ENCODE measurements around the gene SMARCA5.
"Not testable (repeated sequence)": the region's sequence is repeated elsewhere in the genome, so short reads cannot be mapped to it uniquely, and the experiment has no call there.

The SMARCA5 gene

DNA sequence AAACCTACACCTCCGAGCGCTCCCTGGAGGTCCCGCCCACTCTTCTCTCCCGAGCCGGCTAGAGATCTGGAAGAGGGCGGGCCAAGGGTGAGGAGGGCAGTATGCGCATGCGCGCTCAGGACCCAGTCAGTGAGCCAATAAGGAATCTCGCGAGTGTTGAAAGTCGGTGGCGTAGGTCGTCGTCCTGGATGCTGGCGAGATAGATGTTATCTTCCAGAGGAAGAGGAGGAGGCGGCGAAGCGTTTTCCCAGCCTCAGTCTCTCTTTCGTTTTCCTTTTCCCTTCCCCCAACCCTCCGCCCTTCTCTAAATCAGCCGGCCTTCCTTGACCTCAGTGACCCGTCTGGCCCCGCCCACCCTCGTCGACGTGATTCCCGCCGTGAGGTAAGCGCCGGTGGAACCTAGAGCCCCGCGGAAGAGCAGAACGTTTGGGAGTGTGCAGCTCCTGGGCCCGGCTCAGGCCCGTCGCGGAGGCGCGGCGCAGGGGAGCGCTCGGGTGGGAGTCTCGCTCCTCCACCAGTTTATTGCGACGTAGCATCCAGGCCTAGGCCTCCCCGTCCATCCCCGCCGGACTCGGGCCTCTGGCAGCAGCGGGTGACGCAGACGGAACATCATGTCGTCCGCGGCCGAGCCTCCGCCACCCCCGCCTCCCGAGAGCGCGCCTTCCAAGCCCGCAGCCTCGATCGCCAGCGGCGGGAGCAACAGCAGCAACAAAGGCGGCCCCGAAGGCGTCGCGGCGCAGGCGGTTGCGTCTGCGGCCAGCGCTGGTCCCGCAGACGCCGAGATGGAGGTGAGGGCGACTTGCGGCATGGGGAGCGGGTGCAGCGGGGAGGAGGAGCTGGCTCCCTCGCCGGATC is at the start of gene SMARCA5:
Gene SMARCA5, plus strand, starts transcription at position 389 of the 855 bp plus-strand sequence. Its CDS starts 223 bp downstream, at position 612.
- DNase-seq, result peak; percentile 79

GRCh38 chr4:143473334-143474126 is 40.0 kb upstream of the SMARCA5 start:
- DNase-seq, result no peak

GRCh38 chr4:143477487-143477886 is 36.0 kb upstream of the SMARCA5 start:
- no peak for DNase-seq

DNA sequence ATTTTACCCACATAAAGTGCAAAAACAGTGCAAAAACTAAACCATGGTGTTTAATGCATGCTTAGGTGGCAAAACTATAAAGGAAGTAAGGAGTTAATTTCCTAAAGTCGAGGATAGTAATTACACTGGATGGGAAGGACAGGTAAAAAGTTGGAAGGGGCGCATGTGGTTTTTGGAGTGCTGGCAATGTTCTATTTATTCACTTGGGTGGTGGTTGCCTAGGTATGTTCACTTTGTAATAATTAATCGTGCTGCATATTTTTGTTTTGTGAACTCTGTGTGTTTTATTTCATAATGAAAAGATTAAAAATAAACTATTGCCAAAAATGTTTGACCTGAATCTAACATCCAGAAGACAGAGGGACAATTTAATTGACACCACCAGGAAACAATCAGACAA is 32.1 kb upstream of the SMARCA5 start:
- no peak for DNase-seq

- DNase-seq, result no peak
Measured at GRCh38 chr4:143482840-143483239, 30.7 kb upstream of the SMARCA5 start.

- DNase-seq, result no peak
Measured at GRCh38 chr4:143486314-143486713, 27.2 kb upstream of the SMARCA5 start.

GRCh38 chr4:143488687-143489086 is 24.8 kb upstream of the SMARCA5 start:
- no peak for DNase-seq

GRCh38 chr4:143489106-143489505 is 24.4 kb upstream of the SMARCA5 start:
- no peak for DNase-seq

- DNase-seq, result no peak
Measured at GRCh38 chr4:143498021-143498420, 15.5 kb upstream of the SMARCA5 start.

DNA sequence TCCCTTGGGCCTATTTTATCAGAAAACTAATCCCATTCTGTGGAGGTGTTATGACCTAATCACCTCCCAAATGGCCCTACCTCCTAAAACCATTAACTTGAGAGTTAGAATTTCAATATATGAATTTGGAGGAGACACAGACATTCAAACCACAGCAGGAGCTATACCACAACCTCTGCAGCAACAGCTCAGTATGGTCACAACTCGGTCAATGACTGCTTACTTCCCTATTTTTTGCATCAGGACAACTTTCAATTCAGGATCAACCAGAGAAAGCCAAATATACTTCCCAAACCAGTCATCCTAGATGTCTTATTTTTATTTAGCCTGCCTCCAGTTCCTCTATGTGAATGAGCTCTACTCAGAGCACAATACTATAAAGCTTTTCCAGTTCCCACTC is 11.3 kb upstream of the SMARCA5 start:
- no peak for DNase-seq

GRCh38 chr4:143506031-143506430 is 7.5 kb upstream of the SMARCA5 start:
- DNase-seq, result no peak

DNA sequence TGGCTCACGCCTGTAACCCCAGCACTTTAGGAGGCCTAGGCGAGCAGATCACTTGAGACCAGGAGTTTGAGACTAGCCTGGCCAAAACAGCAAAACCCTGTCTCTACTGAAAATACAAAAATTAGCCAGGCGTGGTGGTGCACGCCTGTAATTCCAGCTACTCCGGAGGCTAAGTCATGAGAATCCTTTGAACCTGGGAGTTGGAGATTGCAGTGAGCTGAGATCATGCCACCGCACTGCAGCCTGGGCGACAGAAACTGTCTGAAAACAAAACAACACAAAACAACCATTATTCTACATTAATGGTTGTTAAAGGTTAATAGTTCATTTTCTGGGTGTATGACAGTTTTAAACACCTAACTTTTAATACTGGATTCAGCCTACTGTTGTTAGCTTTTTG is 1.6 kb upstream of the SMARCA5 start:
- no peak for DNase-seq

GRCh38 chr4:143512978-143513313 is 556 bp upstream of the SMARCA5 start:
- no peak for DNase-seq

DNA sequence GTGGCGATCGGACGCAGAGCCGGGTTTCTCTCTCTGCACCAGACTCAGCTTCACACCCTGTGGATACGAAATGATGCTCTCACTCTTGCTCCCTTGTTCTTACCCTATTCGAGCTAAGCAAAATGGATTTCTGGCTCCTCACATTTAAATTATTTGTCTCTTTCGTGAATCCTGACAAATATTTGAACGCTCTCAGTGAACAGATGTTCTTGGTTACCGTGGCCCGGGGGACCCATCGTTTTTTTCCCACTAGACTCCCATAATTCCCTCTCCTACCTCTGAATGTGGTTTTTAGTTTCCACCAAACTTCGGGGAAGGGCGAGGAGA is 630 bp downstream of the SMARCA5 start:
- peak; percentile 8 for DNase-seq

GRCh38 chr4:143514497-143514896 is 995 bp downstream of the SMARCA5 start:
- DNase-seq, result peak; percentile 10

DNA sequence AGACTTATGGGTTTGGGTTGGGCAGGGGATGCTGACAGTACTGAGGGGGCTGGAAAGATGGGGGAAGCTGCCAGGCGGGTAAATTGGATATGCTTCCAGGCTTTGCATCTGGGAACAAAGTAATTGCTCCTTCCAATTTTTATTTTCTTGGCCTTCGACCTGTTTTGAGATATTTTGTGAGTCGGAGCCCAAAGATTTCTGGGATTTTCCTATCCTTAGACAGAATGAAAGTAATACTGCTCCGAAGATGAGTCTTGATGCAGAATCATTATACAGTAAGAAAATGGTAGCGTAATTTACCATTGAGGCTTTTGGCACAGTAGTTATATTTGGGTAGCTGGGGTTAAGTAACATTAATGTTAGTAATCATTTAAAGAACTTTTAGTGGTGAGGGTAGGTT is 1.4 kb downstream of the SMARCA5 start:
- DNase-seq, result no peak

- no peak for DNase-seq
Measured at GRCh38 chr4:143515905-143516304, 2.4 kb downstream of the SMARCA5 start.

GRCh38 chr4:143517764-143518163 is 4.3 kb downstream of the SMARCA5 start:
- no peak for DNase-seq

DNA sequence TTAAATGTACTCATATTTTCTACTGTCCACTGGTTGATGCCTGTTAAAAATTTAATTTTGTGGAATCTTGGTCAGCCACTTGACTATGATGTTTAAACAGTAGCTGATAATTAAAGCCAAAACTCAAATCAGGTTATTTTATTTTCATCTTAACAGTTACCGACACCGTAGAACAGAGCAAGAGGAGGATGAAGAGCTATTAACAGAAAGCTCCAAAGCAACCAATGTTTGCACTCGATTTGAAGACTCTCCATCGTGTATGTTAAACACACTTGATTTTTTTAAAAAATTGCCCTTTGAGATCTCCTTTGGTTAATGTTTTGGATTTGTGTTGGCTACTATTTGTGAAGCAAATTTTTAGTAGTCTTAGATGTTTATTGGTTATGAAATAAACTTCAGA is 10.7 kb downstream of the SMARCA5 start:
- DNase-seq, result no peak

- DNase-seq, result not testable (repeated sequence)
Measured at GRCh38 chr4:143528046-143528445, 14.5 kb downstream of the SMARCA5 start.

GRCh38 chr4:143531380-143531779 is 17.9 kb downstream of the SMARCA5 start:
- no peak for DNase-seq

GRCh38 chr4:143531788-143532491 is 18.4 kb downstream of the SMARCA5 start:
- DNase-seq, result no peak

DNA sequence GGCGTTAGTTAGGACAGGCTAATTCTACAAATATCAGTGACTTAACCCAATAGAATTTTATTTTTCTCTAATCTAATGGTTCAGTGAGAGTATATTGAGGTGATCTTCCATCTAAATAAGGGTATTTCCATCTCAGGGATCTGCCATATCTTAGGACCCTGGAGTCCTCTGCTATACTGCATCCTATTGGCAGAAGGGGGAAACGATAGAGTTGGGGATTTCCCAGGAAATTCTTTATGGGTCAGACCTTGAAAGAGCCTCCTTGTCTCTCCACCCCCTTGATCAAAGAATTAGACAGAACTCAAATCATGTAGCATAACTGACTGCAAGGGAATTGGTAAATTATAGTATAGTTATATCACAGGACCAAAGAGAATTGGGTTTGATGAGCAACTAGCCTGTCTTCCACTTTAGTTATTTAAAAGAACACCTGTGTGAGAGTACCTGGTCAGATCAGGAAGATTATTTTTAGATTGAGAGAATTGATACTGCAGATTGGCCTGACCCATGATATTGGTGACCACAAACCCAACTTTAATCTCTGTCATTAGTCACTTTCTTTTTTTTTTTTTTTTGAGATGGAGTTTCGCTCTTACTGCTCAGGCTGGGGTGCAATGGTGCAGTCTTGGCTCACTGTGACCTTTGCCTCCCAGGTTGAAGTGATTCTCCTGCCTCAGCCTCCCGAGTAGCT is 25.6 kb downstream of the SMARCA5 start:
- DNase-seq, result no peak

All from DMS79 treated with DMSO at 0.1 percent for 48 hours (cell line).